ENCODE measurements around the gene PKP4.

Gene PKP4

GRCh38 chr2:158544998-158545397 is 88.2 kb downstream of the PKP4 start:
- DNase-seq = no peak

- DNase-seq = no peak
Measured at GRCh38 chr2:158546412-158547144, 89.8 kb downstream of the PKP4 start.

GRCh38 chr2:158553257-158553656 is 96.5 kb downstream of the PKP4 start:
- DNase-seq = no peak

GRCh38 chr2:158554996-158555395 is 98.2 kb downstream of the PKP4 start:
- no peak for DNase-seq

- DNase-seq = no peak
Measured at GRCh38 chr2:158556124-158556523, 99.4 kb downstream of the PKP4 start.

GRCh38 chr2:158557752-158558151 is 101.0 kb downstream of the PKP4 start:
- DNase-seq = no peak

GRCh38 chr2:158559252-158559651 is 102.5 kb downstream of the PKP4 start:
- no peak for DNase-seq

- no peak for DNase-seq
Measured at GRCh38 chr2:158560259-158560658, 103.5 kb downstream of the PKP4 start.

GRCh38 chr2:158561054-158561453 is 104.3 kb downstream of the PKP4 start:
- DNase-seq = no peak

- DNase-seq = no peak
Measured at GRCh38 chr2:158567208-158567607, 110.5 kb downstream of the PKP4 start.

- DNase-seq = no peak
Measured at GRCh38 chr2:158569284-158569683, 112.5 kb downstream of the PKP4 start.

- DNase-seq = no peak
Measured at GRCh38 chr2:158570869-158571268, 114.1 kb downstream of the PKP4 start.

- no peak for DNase-seq
Measured at GRCh38 chr2:158573739-158574138, 117.0 kb downstream of the PKP4 start.

- DNase-seq = no peak
Measured at GRCh38 chr2:158575051-158575635, 118.4 kb downstream of the PKP4 start.

GRCh38 chr2:158577141-158577540 is 120.4 kb downstream of the PKP4 start:
- DNase-seq = no peak

GRCh38 chr2:158578703-158579330 is 122.1 kb downstream of the PKP4 start:
- no peak for DNase-seq

- no peak for DNase-seq
Measured at GRCh38 chr2:158579928-158580327, 123.2 kb downstream of the PKP4 start.

- no peak for DNase-seq
Measured at GRCh38 chr2:158580760-158581159, 124.0 kb downstream of the PKP4 start.

GRCh38 chr2:158582670-158583069 is 125.9 kb downstream of the PKP4 start:
- no peak for DNase-seq

GRCh38 chr2:158583923-158584322 is 127.2 kb downstream of the PKP4 start:
- DNase-seq = no peak

- DNase-seq = no peak
Measured at GRCh38 chr2:158586491-158586890, 129.7 kb downstream of the PKP4 start.

- DNase-seq = no peak
Measured at GRCh38 chr2:158589303-158589702, 132.6 kb downstream of the PKP4 start.

GRCh38 chr2:158598862-158599517 is 142.2 kb downstream of the PKP4 start:
- DNase-seq = no peak

- no peak for DNase-seq
Measured at GRCh38 chr2:158599609-158600008, 142.9 kb downstream of the PKP4 start.
